Duodenal mucosa (tissue), 2 donors: ENCODE data around the gene MACROD2.

Experiments
- H3K27ac ChIP-seq: one replicate; pipeline ENCODE4 v1.7.0; 2013; ENCODE audit warnings: low read depth, low read length
- H3K27me3 ChIP-seq, 2 donors: one replicate each; pipeline ENCODE4 v1.7.0; 2013; ENCODE audit warnings: low read length in 2 of 2, control low read depth in 1 of 2; ENCODE audit not compliant: insufficient read depth in 2 of 2, control insufficient read depth in 1 of 2
- H3K36me3 ChIP-seq, 2 donors: one replicate each; pipeline ENCODE4 v1.7.0; 2013; ENCODE audit warnings: low read length in 2 of 2, control low read depth in 1 of 2; ENCODE audit not compliant: insufficient read depth in 2 of 2, control insufficient read depth in 1 of 2
- H3K4me1 ChIP-seq, 2 donors: one replicate each; pipeline ENCODE4 v1.7.0; 2013; ENCODE audit warnings: low read length in 2 of 2, control low read depth in 1 of 2; ENCODE audit not compliant: insufficient read depth in 2 of 2, control insufficient read depth in 1 of 2
- H3K4me3 ChIP-seq, 2 donors: one replicate each; pipeline ENCODE4 v1.7.0; 2013; ENCODE audit warnings: low read length in 2 of 2, low read depth in 1 of 2
- H3K9ac ChIP-seq, 2 donors: one replicate each; pipeline ENCODE4 v1.7.0; 2013; ENCODE audit warnings: low read length in 2 of 2, low read depth in 1 of 2
- H3K9me3 ChIP-seq, 2 donors: one replicate each; pipeline ENCODE4 v1.7.0; 2013; ENCODE audit warnings: low read length in 2 of 2, control low read depth in 1 of 2; ENCODE audit not compliant: control insufficient read depth in 1 of 2

MACROD2 gene

GRCh38 chr20:15476186-15476585 lies 1480.9 kb downstream of the MACROD2 start:
- H3K36me3 ChIP-seq = no peaks in the 10 kb centered on the region

GRCh38 chr20:15476781-15477180 lies 1481.5 kb downstream of the MACROD2 start:
- Histone ChIP-seq H3K9me3 (no peaks in the 10 kb centered on the region), H3K36me3 (no peaks in the 10 kb centered on the region), H3K4me3 (no peak overlapping the region), H3K9ac (no peak overlapping the region), H3K4me1 (peaks cover 0 to 3% of the 10 kb centered on the region in 2 donors), H3K27me3 (no peaks in the 10 kb centered on the region), H3K27ac (no peak overlapping the region)

More at GRCh38 chr20:15476186-15476585, 1480.9 kb downstream of the MACROD2 start:
- H3K27ac ChIP-seq = no peak overlapping the region
- no peak overlapping the region for H3K9ac ChIP-seq
- peaks cover 0 to 3% of the 10 kb centered on the region in 2 donors for H3K4me1 ChIP-seq
- no peaks in the 10 kb centered on the region for H3K9me3 ChIP-seq
- H3K27me3 ChIP-seq = no peaks in the 10 kb centered on the region
- no peak overlapping the region for H3K4me3 ChIP-seq

- Histone ChIP-seq H3K9me3 (no peaks in the 10 kb centered on the region), H3K36me3 (no peaks in the 10 kb centered on the region), H3K4me3 (no peak overlapping the region), H3K27me3 (no peaks in the 10 kb centered on the region), H3K4me1 (no peaks in the 10 kb centered on the region), H3K9ac (no peak overlapping the region), H3K27ac (no peak overlapping the region)
Measured at GRCh38 chr20:15482525-15482924, 1487.2 kb downstream of the MACROD2 start.

- Histone ChIP-seq H3K4me1 (no peaks in the 10 kb centered on the region), H3K4me3 (no peak overlapping the region), H3K27ac (no peak overlapping the region), H3K9me3 (no peaks in the 10 kb centered on the region), H3K27me3 (no peaks in the 10 kb centered on the region), H3K9ac (no peak overlapping the region), H3K36me3 (no peaks in the 10 kb centered on the region)
Measured at GRCh38 chr20:15485519-15485918, 1490.2 kb downstream of the MACROD2 start.

- H3K36me3 ChIP-seq = no peaks in the 10 kb centered on the region
Measured at GRCh38 chr20:15487030-15487429, 1491.7 kb downstream of the MACROD2 start.

GRCh38 chr20:15487682-15488081 lies 1492.4 kb downstream of the MACROD2 start:
- Histone ChIP-seq H3K4me1 (no peaks in the 10 kb centered on the region), H3K9me3 (no peaks in the 10 kb centered on the region), H3K36me3 (no peaks in the 10 kb centered on the region), H3K4me3 (no peak overlapping the region), H3K27me3 (no peaks in the 10 kb centered on the region), H3K27ac (no peak overlapping the region), H3K9ac (no peak overlapping the region)

More at GRCh38 chr20:15487030-15487429, 1491.7 kb downstream of the MACROD2 start:
- Histone ChIP-seq H3K4me3 (no peak overlapping the region), H3K27me3 (no peaks in the 10 kb centered on the region), H3K27ac (no peak overlapping the region), H3K9ac (no peak overlapping the region), H3K9me3 (no peaks in the 10 kb centered on the region), H3K4me1 (no peaks in the 10 kb centered on the region)

GRCh38 chr20:15491575-15491974 lies 1496.3 kb downstream of the MACROD2 start:
- H3K27me3 ChIP-seq = no peaks in the 10 kb centered on the region
- no peaks in the 10 kb centered on the region for H3K36me3 ChIP-seq
- H3K9ac ChIP-seq = no peak overlapping the region
- no peak overlapping the region for H3K27ac ChIP-seq
- H3K4me1 ChIP-seq = no peaks in the 10 kb centered on the region
- no peak overlapping the region for H3K4me3 ChIP-seq
- H3K9me3 ChIP-seq = no peaks in the 10 kb centered on the region

GRCh38 chr20:15494851-15495250 lies 1499.5 kb downstream of the MACROD2 start:
- H3K4me1 ChIP-seq = no peaks in the 10 kb centered on the region
- no peak overlapping the region for H3K27ac ChIP-seq
- no peaks in the 10 kb centered on the region for H3K36me3 ChIP-seq
- no peaks in the 10 kb centered on the region for H3K9me3 ChIP-seq
- H3K27me3 ChIP-seq = no peaks in the 10 kb centered on the region
- no peak overlapping the region for H3K4me3 ChIP-seq
- no peak overlapping the region for H3K9ac ChIP-seq

GRCh38 chr20:15496501-15497039 lies 1501.3 kb downstream of the MACROD2 start:
- no peaks in the 10 kb centered on the region for H3K27me3 ChIP-seq

GRCh38 chr20:15498926-15499325 lies 1503.6 kb downstream of the MACROD2 start:
- H3K27me3 ChIP-seq = no peaks in the 10 kb centered on the region
- H3K36me3 ChIP-seq = no peaks in the 10 kb centered on the region
- no peaks in the 10 kb centered on the region for H3K9me3 ChIP-seq
- no peaks in the 10 kb centered on the region for H3K4me1 ChIP-seq
- H3K27ac ChIP-seq = no peak overlapping the region
- no peak overlapping the region for H3K4me3 ChIP-seq
- no peak overlapping the region for H3K9ac ChIP-seq

More at GRCh38 chr20:15496501-15497039, 1501.3 kb downstream of the MACROD2 start:
- Histone ChIP-seq H3K9me3 (no peaks in the 10 kb centered on the region), H3K36me3 (no peaks in the 10 kb centered on the region), H3K4me1 (no peaks in the 10 kb centered on the region), H3K9ac (no peak overlapping the region), H3K27ac (no peak overlapping the region), H3K4me3 (no peak overlapping the region)

GRCh38 chr20:15506311-15506710 lies 1511.0 kb downstream of the MACROD2 start:
- Histone ChIP-seq H3K4me3 (no peak overlapping the region), H3K4me1 (no peaks in the 10 kb centered on the region), H3K9me3 (no peaks in the 10 kb centered on the region), H3K9ac (no peak overlapping the region), H3K27me3 (no peaks in the 10 kb centered on the region), H3K36me3 (no peaks in the 10 kb centered on the region), H3K27ac (no peak overlapping the region)
